PC-9 (cell line): ENCODE results near the gene SRPX. TPM values are rescaled to one million over a fixed set of nuclear protein-coding genes. Genes with fewer than 3 reads are reported as not detected.

Source experiments
- BruUV-seq: library from RNA; stranded (reverse); fragments of 400-500 nt; replicated peaks from 2 replicates; lab custom pipeline; 2021; lab: Mats Ljungman, UMichigan
- CTCF ChIA-PET: fragments of 300-600 bp; sonication (Branson Sonifier 250); formaldehyde crosslinking; loops from one replicate; lab custom pipeline; 2022; ENCODE audit warnings: antibody characterized with exemption; lab: Charles Lee
- POLR2A ChIA-PET: fragments of 300-600 bp; sonication (Branson Sonifier 250); formaldehyde crosslinking; loops from one replicate; lab custom pipeline; 2022; ENCODE audit warnings: antibody characterized with exemption; ENCODE audit not compliant: unreplicated experiment; lab: Charles Lee
- DNase-seq, 2 experiments: peaks; one replicate each; pipeline versions ENCODE4 v3.0.0 to v3.0.0-alpha.2; 2015 to 2022; ENCODE audit warnings: mixed read lengths in 1 of 2
- H2AFZ ChIP-seq: fragments of 200-600 bp; sonication (generic); 2 replicates; pipeline ENCODE4 v1.8.1; 2017; ENCODE audit warnings: antibody characterized with exemption
- H3F3A ChIP-seq: fragments of 200-600 bp; sonication (generic); 2 replicates; pipeline ENCODE4 v1.8.1; 2017; ENCODE audit warnings: antibody characterized with exemption, mild to moderate bottlenecking, low read depth; ENCODE audit not compliant: insufficient read depth
- H3K27ac ChIP-seq: fragments of 200-600 bp; sonication (generic); 2 replicates; pipeline ENCODE4 v1.6.1; 2016; ENCODE audit warnings: mixed run types
- H3K27me3 ChIP-seq: fragments of 200-600 bp; sonication (generic); 2 replicates; pipeline ENCODE4 v1.6.1; 2016; ENCODE audit warnings: low read depth, mixed run types; ENCODE audit not compliant: insufficient read depth
- H3K36me3 ChIP-seq: fragments of 200-600 bp; sonication (generic); 2 replicates; pipeline ENCODE4 v1.6.1; 2016; ENCODE audit warnings: low read depth, mixed run types
- H3K4me1 ChIP-seq: fragments of 200-600 bp; sonication (generic); replicated peaks from 2 replicates; pipeline ENCODE4 v1.6.1; 2016; ENCODE audit warnings: mixed run types; ENCODE audit not compliant: insufficient read depth
- H3K4me2 ChIP-seq: fragments of 200-600 bp; sonication (generic); 2 replicates; pipeline ENCODE4 v1.6.1; 2017; ENCODE audit warnings: mixed run types
- H3K4me3 ChIP-seq: fragments of 200-600 bp; sonication (generic); 2 replicates; pipeline ENCODE4 v1.6.1; 2016; ENCODE audit warnings: mixed run types
- H3K79me2 ChIP-seq: fragments of 200-600 bp; sonication (generic); 2 replicates; pipeline ENCODE4 v1.6.1; 2017; ENCODE audit warnings: low read depth, mixed run types
- H3K9me2 ChIP-seq: fragments of 200-600 bp; sonication (generic); 2 replicates; pipeline ENCODE4 v1.8.1; 2017; ENCODE audit warnings: mild to moderate bottlenecking; ENCODE audit not compliant: insufficient read depth
- H3K9me3 ChIP-seq: fragments of 200-600 bp; sonication (generic); 2 replicates; pipeline ENCODE4 v1.8.1; 2016; ENCODE audit warnings: low read depth; ENCODE audit not compliant: insufficient read depth
- H4K20me1 ChIP-seq: fragments of 200-600 bp; sonication (generic); 2 replicates; pipeline ENCODE4 v1.8.1; 2017; ENCODE audit not compliant: insufficient read depth
- EZH2 ChIP-seq: fragments of 200-600 bp; sonication (generic); IDR thresholded peaks from 2 replicates; pipeline ENCODE4 v1.8.0; 2017; ENCODE audit warnings: antibody characterized with exemption, low read depth
- intact Hi-C: fragments of 100-400 bp; cut with micrococcal nuclease; formaldehyde crosslinking; loops from one replicate; pipeline ENCODE4 v1.10.0; 2022; ENCODE audit not compliant: unreplicated experiment
- total RNA-seq: library from RNA; stranded (reverse); gene quantifications from 2 replicates; pipeline ENCODE4 v1.2.3, GENCODE V29; 2021
- TF ChIP-seq, protein P1 (sequence below): fragments of 200-600 bp; sonication (generic); conservative IDR thresholded peaks from 2 replicates; pipeline ENCODE4 v1.6.1; 2017; ENCODE audit warnings: mixed run types, antibody characterized with exemption, mild to moderate bottlenecking, moderate library complexity

SRPX gene
- total RNA-seq, 1 experiment from 2014 or later: not detected

DNA sequence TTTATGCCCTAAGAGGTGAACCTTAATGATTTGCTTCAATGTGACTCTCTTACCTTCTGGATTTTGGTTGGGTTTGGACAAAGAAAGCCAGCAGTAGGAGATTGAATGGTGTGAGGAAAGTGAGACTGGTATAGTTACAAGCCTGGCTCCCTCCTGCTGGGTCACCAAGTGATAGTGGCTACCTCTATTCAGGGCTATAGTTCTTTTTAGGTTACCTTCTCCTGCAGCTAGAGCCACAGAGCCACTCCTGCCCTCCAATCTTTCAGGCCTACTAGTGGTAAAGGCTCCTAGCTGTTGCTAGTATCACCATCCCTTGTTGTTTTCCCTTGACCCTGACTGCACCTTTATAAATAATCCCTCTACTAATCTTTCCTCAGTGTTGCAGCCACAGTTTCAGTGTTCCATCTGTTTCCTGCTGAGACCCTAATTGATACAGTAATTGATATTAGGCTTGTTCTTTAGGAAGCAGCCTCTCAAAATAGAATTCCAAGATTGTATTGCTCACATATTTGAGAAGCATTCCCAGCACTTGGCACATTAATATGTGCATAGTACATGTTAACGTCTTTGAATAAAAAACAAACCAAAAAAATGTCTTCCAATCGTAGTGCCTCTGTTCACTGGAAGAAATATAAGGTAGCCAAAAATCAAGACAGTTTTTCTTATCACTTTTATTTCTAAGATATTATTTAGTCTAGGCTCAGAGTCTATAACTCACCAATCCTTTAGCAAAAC lies 82.3 kb downstream of the SRPX start:
- Histone ChIP-seq H3K4me2 (no peak overlapping the region), H3K4me1 (no peaks in the 10 kb centered on the region), H3K4me3 (no peak overlapping the region), H3F3A (no peaks in the 10 kb centered on the region), H3K9me3 (no peaks in the 10 kb centered on the region), H3K79me2 (no peaks in the 10 kb centered on the region), H3K27ac (no peak overlapping the region), H3K9me2 (no peaks in the 10 kb centered on the region), H3K36me3 (no peaks in the 10 kb centered on the region), H4K20me1 (no peaks in the 10 kb centered on the region), H2AFZ (no peak overlapping the region), H3K27me3 (no peaks in the 10 kb centered on the region)
- TF ChIP-seq, protein P1, sequence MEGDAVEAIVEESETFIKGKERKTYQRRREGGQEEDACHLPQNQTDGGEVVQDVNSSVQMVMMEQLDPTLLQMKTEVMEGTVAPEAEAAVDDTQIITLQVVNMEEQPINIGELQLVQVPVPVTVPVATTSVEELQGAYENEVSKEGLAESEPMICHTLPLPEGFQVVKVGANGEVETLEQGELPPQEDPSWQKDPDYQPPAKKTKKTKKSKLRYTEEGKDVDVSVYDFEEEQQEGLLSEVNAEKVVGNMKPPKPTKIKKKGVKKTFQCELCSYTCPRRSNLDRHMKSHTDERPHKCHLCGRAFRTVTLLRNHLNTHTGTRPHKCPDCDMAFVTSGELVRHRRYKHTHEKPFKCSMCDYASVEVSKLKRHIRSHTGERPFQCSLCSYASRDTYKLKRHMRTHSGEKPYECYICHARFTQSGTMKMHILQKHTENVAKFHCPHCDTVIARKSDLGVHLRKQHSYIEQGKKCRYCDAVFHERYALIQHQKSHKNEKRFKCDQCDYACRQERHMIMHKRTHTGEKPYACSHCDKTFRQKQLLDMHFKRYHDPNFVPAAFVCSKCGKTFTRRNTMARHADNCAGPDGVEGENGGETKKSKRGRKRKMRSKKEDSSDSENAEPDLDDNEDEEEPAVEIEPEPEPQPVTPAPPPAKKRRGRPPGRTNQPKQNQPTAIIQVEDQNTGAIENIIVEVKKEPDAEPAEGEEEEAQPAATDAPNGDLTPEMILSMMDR: no peak
- TF ChIP-seq EZH2: no peak
- no peak for DNase-seq
- intact Hi-C loops: no loop called here
- POLR2A ChIA-PET: no interaction called here
- CTCF ChIA-PET: no interaction called here
- no TSS peak for BruUV-seq

GRCh38 chrX:38129366-38129765 lies 91.3 kb downstream of the SRPX start:
- H3K27ac ChIP-seq: no peak overlapping the region
- H3K4me1 ChIP-seq: no peaks in the 10 kb centered on the region
- no TSS peak for BruUV-seq
- no peak for DNase-seq
- H3K27me3 ChIP-seq: no peaks in the 10 kb centered on the region
- H3K4me2 ChIP-seq: no peak overlapping the region
- no peak overlapping the region for H3K4me3 ChIP-seq
- no peaks in the 10 kb centered on the region for H3K36me3 ChIP-seq
- no peaks in the 10 kb centered on the region for H4K20me1 ChIP-seq
- ChIA-PET CTCF (no interaction called here), POLR2A (no interaction called here)
- H3F3A ChIP-seq: no peaks in the 10 kb centered on the region
- H3K9me3 ChIP-seq: no peaks in the 10 kb centered on the region
- intact Hi-C loops: no loop called here
- TF ChIP-seq EZH2: no peak
- TF ChIP-seq, protein P1: no peak
- no peaks in the 10 kb centered on the region for H3K79me2 ChIP-seq
- no peak overlapping the region for H2AFZ ChIP-seq
- no peaks in the 10 kb centered on the region for H3K9me2 ChIP-seq

DNA sequence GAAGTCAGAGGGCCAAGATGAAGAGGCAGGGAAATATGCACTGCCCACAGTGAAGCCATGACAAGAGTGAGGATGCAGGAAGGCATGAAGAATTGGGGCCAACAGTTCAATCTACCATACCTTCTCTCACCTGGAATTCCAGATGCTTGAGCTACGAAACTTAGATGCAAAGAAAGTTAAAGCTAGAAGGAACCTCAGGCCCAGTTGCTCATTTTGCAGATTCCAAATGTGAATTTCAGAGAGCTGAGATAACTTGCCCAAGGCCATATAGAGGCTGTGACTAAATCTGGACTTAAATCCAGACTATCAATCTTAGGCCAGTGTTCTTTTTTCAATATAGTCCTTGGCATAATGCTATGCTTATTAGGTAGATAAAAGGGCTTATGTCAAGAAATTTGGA lies 92.7 kb downstream of the SRPX start:
- Histone ChIP-seq H4K20me1 (no peaks in the 10 kb centered on the region), H3K27me3 (no peaks in the 10 kb centered on the region), H3K9me2 (no peaks in the 10 kb centered on the region), H3K4me1 (no peaks in the 10 kb centered on the region), H3K4me3 (no peak overlapping the region), H2AFZ (no peak overlapping the region), H3K36me3 (no peaks in the 10 kb centered on the region), H3K27ac (no peak overlapping the region), H3K9me3 (no peaks in the 10 kb centered on the region), H3K79me2 (no peaks in the 10 kb centered on the region), H3F3A (no peaks in the 10 kb centered on the region), H3K4me2 (no peak overlapping the region)
- no peak for DNase-seq
- POLR2A ChIA-PET: no interaction called here
- intact Hi-C loops: no loop called here
- TF ChIP-seq EZH2: no peak
- TF ChIP-seq, protein P1: no peak
- CTCF ChIA-PET: no interaction called here
- BruUV-seq: no TSS peak
